Activated CD8-positive, alpha-beta memory T cell treated with anti-CD3 and anti-CD28 coated beads, Interleukin-2, amount 10 ng/mL, durations not matched to agents 7 days and 5 days (primary cell): ENCODE data around the gene RBM20. TPM values are rescaled to one million over a fixed set of nuclear protein-coding genes. Genes with fewer than 3 reads are reported as not detected.
"Not testable (repeated sequence)": the region's sequence is repeated elsewhere in the genome, so short reads cannot be mapped to it uniquely, and the experiment has no call there.

Experiments
- ATAC-seq: fragments of 150-1000 bp; cut with Tn5 transposase; one replicate; pipeline ENCODE4 v1.10.0; 2021; ENCODE audit warnings: moderate library complexity
- CTCF ChIA-PET: fragments of 350-600 bp; sonication (Branson Sonifier 250); formaldehyde crosslinking; loops from one replicate; lab custom pipeline; 2021; ENCODE audit warnings: antibody characterized with exemption; lab: Charles Lee
- DNase-seq: peaks from one replicate; pipeline ENCODE4 v3.0.0-alpha.2; 2020
- H3K27ac Mint-ChIP-seq: one replicate; pipeline ENCODE4 v1.8.0; 2021; ENCODE audit warnings: mild to moderate bottlenecking, mixed read lengths
- H3K27me3 Mint-ChIP-seq: one replicate; pipeline ENCODE4 v1.8.0; 2021; ENCODE audit warnings: mixed read lengths
- H3K36me3 Mint-ChIP-seq: one replicate; pipeline ENCODE4 v1.8.0; 2021; ENCODE audit warnings: mild to moderate bottlenecking, mixed read lengths
- H3K4me1 Mint-ChIP-seq: one replicate; pipeline ENCODE4 v1.8.0; 2021; ENCODE audit warnings: mixed read lengths
- H3K4me3 Mint-ChIP-seq: one replicate; pipeline ENCODE4 v1.8.0; 2021; ENCODE audit warnings: mild to moderate bottlenecking, moderate library complexity, mixed read lengths
- H3K9me3 Mint-ChIP-seq: one replicate; pipeline ENCODE4 v1.8.0; 2022; ENCODE audit warnings: low read depth, mixed read lengths
- total RNA-seq, 2 experiments: library from RNA; stranded (reverse); gene quantifications; one replicate each; pipeline ENCODE4 v1.2.3, GENCODE V29; 2021

RBM20 gene
- total RNA-seq, 2 experiments from 2014 or later: 0.06 to 0.07 TPM

- CTCF ChIA-PET: no interaction called here
- H3K27ac Mint-ChIP-seq: no peak overlapping the region
Measured at GRCh38 chr10:110709964-110710587, 65.9 kb downstream of the RBM20 start.

DNA sequence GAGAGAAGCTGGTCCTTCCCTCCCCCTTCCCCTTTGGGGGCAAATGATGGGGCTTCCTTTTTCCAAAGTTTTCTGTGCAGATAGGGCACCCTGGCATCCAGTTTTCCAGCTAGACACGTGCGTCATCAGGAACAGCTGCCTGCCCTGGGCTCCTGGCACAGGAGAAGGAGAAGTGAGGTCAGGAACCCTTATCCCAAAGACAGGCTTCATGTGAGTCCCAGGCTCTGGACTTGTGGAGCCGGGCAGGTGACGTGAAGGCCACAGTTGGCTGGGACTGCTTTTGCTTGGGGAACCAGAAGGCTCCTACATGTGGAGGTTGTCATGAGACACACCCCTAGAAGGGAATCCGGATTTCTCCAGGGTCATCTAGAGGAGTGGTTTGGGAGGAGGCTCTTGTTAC is 66.5 kb downstream of the RBM20 start:
- no peak for DNase-seq
- H3K9me3 Mint-ChIP-seq: no peaks in the 10 kb centered on the region
- H3K4me1 Mint-ChIP-seq: no peaks in the 10 kb centered on the region
- no peak overlapping the region for H3K27ac Mint-ChIP-seq
- peaks cover 29% of the 10 kb centered on the region for H3K27me3 Mint-ChIP-seq
- CTCF ChIA-PET: no interaction called here
- H3K4me3 Mint-ChIP-seq: no peak overlapping the region
- no peak for ATAC-seq
- H3K36me3 Mint-ChIP-seq: no peaks in the 10 kb centered on the region

More at GRCh38 chr10:110709964-110710587, 65.9 kb downstream of the RBM20 start:
- Mint-ChIP-seq H3K4me3 (no peak overlapping the region), H3K27me3 (peaks cover 29% of the 10 kb centered on the region), H3K9me3 (no peaks in the 10 kb centered on the region), H3K36me3 (no peaks in the 10 kb centered on the region), H3K4me1 (no peaks in the 10 kb centered on the region)
- ATAC-seq (no peak), DNase-seq (no peak)

GRCh38 chr10:110711382-110711781 is 67.2 kb downstream of the RBM20 start:
- Mint-ChIP-seq H3K27ac (no peak overlapping the region), H3K4me1 (no peaks in the 10 kb centered on the region), H3K4me3 (no peak overlapping the region), H3K9me3 (no peaks in the 10 kb centered on the region), H3K27me3 (peaks cover 25% of the 10 kb centered on the region), H3K36me3 (no peaks in the 10 kb centered on the region)
- DNase-seq: no peak
- ATAC-seq: no peak
- CTCF ChIA-PET: no interaction called here

DNA sequence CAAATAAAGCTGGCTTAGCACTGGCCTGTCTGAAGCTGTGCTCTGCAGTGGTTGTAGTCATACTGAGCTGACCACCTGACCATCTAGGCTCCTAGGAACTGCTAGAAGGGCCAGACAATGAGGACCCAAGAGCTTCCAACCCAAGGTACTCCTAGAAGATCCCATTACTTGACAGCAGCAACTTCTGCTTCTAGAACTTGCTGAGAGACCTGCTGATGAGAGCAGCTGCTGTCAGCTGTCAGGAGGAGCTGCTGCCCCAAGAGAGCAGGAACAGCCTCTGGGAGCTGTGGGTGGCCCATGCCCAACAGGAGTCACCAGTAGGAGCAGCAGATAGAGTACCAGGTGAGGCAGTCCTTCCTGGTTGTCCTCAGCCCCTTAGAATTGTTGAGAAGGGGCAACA is 70.2 kb downstream of the RBM20 start:
- H3K27me3 Mint-ChIP-seq: peaks cover 10% of the 10 kb centered on the region
- H3K27ac Mint-ChIP-seq: no peak overlapping the region
- H3K4me1 Mint-ChIP-seq: no peaks in the 10 kb centered on the region
- no peak for ATAC-seq
- CTCF ChIA-PET: interaction anchor here (1.4 kb wide), 1 partner anchor 42 kb away, joined by 4 read pairs; no protein-coding TSS in a partner anchor
- no peaks in the 10 kb centered on the region for H3K36me3 Mint-ChIP-seq
- no peak overlapping the region for H3K4me3 Mint-ChIP-seq
- DNase-seq: no peak
- no peaks in the 10 kb centered on the region for H3K9me3 Mint-ChIP-seq

GRCh38 chr10:110717781-110718589 is 73.8 kb downstream of the RBM20 start:
- no peaks in the 10 kb centered on the region for H3K4me1 Mint-ChIP-seq
- H3K4me3 Mint-ChIP-seq: no peak overlapping the region
- no peaks in the 10 kb centered on the region for H3K36me3 Mint-ChIP-seq
- ATAC-seq: no peak
- DNase-seq: peak; percentile 23
- no peak overlapping the region for H3K27ac Mint-ChIP-seq
- peaks cover under 1% of the 10 kb centered on the region for H3K27me3 Mint-ChIP-seq
- CTCF ChIA-PET: no interaction called here
- no peaks in the 10 kb centered on the region for H3K9me3 Mint-ChIP-seq

DNA sequence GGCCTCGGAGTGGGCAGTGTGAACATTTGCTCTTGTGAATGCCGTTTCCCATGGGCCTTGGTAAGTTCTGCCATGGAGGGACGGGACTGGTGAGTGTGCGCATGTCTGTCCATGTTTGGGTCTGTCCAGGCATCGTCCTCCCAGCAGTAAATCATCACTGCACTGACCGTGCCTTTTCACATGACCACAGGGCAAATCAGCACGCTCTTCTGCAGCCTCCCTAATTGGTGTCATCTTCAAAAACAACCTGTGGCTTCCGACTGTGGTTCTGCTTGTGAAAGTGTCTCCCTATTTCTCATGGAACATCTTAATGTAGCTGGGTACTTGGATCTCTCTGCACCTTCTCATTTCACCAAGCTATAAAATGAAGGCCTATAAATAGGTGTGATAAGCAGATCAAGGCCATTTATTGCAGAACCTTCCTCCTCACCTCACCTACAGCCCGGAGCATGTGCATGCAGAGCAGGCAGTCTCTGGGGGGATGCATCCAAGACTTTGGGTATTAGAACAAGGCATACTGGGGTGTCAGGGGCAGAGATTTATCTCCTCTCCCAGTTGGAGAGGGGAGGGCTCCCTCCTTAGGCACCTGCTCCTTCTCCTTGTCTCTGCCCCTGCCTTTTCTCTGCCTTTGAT is 77.4 kb downstream of the RBM20 start:
- Mint-ChIP-seq H3K27me3 (no peaks in the 10 kb centered on the region), H3K36me3 (no peaks in the 10 kb centered on the region), H3K27ac (no peak overlapping the region), H3K4me3 (no peak overlapping the region), H3K4me1 (peaks cover 19% of the 10 kb centered on the region), H3K9me3 (no peaks in the 10 kb centered on the region)
- no peak for DNase-seq
- ATAC-seq: no peak
- CTCF ChIA-PET: no interaction called here

DNA sequence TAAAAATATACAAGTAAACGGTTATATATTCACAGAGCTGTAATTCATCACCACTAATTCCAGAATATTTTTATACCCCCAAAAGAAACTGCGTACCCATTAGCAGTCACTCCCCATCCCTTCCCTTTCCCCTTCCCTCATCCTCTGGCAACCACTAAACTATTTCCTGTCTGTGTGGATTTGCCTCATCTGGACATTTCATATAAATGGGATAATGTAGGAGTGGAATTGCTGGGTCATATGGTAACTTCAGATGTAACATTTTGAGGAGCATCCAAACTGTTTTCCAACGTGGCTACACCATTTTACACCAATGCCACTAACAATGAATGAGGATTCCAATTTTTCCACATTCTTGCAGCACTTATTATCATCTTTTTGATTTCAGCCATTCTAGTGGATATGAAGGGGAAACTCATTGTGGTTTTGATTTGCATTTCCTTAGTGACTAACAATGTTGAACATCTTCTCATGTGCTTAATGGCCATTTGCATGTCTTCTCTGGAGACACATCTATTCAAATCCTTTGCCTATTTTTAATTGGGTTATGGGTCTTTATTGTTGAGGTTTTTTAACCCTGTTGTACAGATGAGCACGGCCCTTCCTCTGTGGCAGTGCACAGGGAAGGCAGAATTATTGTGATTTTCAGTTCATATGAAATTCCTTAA is 79.2 kb downstream of the RBM20 start:
- Mint-ChIP-seq H3K36me3 (no peaks in the 10 kb centered on the region), H3K4me3 (no peak overlapping the region), H3K27ac (no peak overlapping the region), H3K27me3 (no peaks in the 10 kb centered on the region), H3K9me3 (no peaks in the 10 kb centered on the region), H3K4me1 (peaks cover 19% of the 10 kb centered on the region)
- CTCF ChIA-PET: no interaction called here
- DNase-seq (no peak), ATAC-seq (no peak)

- Mint-ChIP-seq H3K9me3 (no peaks in the 10 kb centered on the region), H3K36me3 (no peaks in the 10 kb centered on the region), H3K4me1 (peaks cover 19% of the 10 kb centered on the region), H3K27ac (no peak overlapping the region), H3K27me3 (no peaks in the 10 kb centered on the region), H3K4me3 (no peak overlapping the region)
- CTCF ChIA-PET: interaction anchor here (1.6 kb wide), 1 partner anchor 52 kb away, joined by 5 read pairs; no protein-coding TSS in a partner anchor
- DNase-seq (no peak), ATAC-seq (no peak)
Measured at GRCh38 chr10:110724116-110724921, 80.2 kb downstream of the RBM20 start.

DNA sequence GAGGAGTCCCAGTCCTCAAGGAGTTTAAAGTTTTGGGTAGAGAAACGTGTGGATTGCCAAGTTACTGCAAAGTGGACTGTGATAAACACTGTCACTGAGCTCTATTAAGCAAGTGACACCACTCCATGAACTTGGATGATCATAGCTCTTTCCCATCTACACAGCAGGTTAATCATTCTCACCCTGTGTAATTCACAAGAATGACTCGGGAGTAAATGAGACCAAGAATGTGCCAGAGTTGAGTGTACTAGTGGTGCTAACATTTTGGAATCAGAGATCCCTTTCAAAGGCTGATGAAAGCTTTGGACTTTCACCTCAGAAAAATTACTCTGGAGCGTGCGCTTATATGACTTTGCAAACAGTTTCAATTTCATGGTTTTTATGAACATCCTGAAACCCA is 80.8 kb downstream of the RBM20 start:
- Mint-ChIP-seq H3K27ac (no peak overlapping the region), H3K36me3 (no peaks in the 10 kb centered on the region), H3K27me3 (no peaks in the 10 kb centered on the region), H3K4me3 (no peak overlapping the region), H3K9me3 (no peaks in the 10 kb centered on the region), H3K4me1 (peaks cover 19% of the 10 kb centered on the region)
- CTCF ChIA-PET: interaction anchor here (0.8 to 1.6 kb wide), 2 partner anchors 9 to 53 kb away, joined by 3 to 5 read pairs; no protein-coding TSS in a partner anchor
- no peak for ATAC-seq
- no peak for DNase-seq

GRCh38 chr10:110725801-110726630 is 81.9 kb downstream of the RBM20 start:
- H3K27ac Mint-ChIP-seq: no peak overlapping the region
- peaks cover 19% of the 10 kb centered on the region for H3K4me1 Mint-ChIP-seq
- H3K27me3 Mint-ChIP-seq: peaks cover 6% of the 10 kb centered on the region
- H3K9me3 Mint-ChIP-seq: no peaks in the 10 kb centered on the region
- H3K36me3 Mint-ChIP-seq: no peaks in the 10 kb centered on the region
- CTCF ChIA-PET: interaction anchor here (0.7 to 1.6 kb wide), 3 partner anchors 8 to 54 kb away, joined by 3 to 5 read pairs (median 4); no protein-coding TSS in a partner anchor
- ATAC-seq: no peak
- DNase-seq: no peak
- H3K4me3 Mint-ChIP-seq: no peak overlapping the region

- CTCF ChIA-PET, ATAC-seq, H3K36me3 Mint-ChIP-seq, H3K9me3 Mint-ChIP-seq, H3K4me3 Mint-ChIP-seq, H3K27ac Mint-ChIP-seq, DNase-seq: not testable (repeated sequence)
- Mint-ChIP-seq H3K4me1 (peaks cover 19% of the 10 kb centered on the region), H3K27me3 (peaks cover 22% of the 10 kb centered on the region)
Measured at GRCh38 chr10:110727785-110728184, 83.6 kb downstream of the RBM20 start.
